Measurements from ENCODE around the gene VASN. TPM values are rescaled to one million over a fixed set of nuclear protein-coding genes. Genes with fewer than 3 reads are reported as not detected.
"Not testable (repeated sequence)": the region's sequence is repeated elsewhere in the genome, so short reads cannot be mapped to it uniquely, and the experiment has no call there.

Gene VASN
- total RNA-seq, 2 donors from 2014 or later = 0.11 to 0.29 TPM

DNA sequence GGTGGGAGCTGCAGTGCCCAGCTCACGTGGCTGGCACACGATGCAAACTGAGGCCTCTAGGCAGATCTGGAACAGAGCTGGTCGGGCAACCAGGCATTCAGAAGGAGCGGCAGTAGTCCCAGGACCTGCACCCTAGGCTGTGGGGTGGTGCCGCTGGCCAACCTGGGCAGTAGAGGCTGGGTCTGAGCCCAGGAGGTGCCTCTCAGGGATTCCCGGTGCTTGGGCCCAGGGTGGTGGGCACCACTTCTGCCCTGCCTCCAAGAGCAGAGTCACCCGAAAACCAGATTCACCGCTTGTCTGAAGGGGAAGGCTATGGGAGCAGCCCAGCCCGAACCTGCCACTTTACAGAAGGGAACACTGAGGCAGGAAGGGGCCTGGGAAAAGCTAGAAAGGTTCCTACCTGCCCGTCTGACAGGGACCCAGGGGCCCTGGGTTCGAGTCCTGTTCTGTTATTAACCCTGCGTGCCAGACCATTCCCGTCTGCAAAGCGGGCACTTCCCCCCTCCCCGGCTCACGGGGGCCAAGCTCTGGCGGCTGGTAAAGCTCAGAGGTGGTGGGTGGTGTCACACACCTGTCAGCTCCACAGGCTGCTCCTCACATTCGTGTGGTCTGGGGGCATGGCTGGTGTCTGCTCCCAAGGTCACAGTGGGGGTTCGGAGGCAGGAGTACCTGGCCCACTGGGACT, 38.9 kb upstream of the VASN start:
- H3K36me3 Mint-ChIP-seq (ENCODE audit: low read depth) = no peaks in the 10 kb centered on the region
- no peak overlapping the region for H3K27ac Mint-ChIP-seq
- H3K9me3 Mint-ChIP-seq = no peaks in the 10 kb centered on the region
- no peak for ATAC-seq (replicated peaks)
- H3K4me3 Mint-ChIP-seq = no peak overlapping the region
- H3K27me3 Mint-ChIP-seq = no peaks in the 10 kb centered on the region
- H3K4me1 Mint-ChIP-seq = no peaks in the 10 kb centered on the region

DNA sequence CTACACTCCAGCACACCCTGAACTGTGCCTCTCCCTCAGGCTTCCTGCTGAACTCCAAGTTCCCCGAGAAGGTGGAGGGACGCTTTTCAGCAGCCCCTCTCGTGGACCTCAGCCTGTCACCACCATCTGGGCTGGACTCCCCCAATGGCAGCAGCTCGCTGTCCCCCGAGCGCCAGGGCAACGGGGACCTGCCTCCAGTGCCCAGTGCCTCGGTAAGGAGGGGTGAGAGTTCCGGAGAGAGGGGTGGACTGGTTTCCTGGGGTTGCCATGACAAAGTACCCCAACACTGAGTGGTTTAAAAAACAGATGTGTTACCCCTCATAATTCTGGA, 38.4 kb upstream of the VASN start:
- Mint-ChIP-seq H3K36me3 (ENCODE audit: low read depth) (no peaks in the 10 kb centered on the region), H3K4me3 (no peak overlapping the region), H3K27me3 (no peaks in the 10 kb centered on the region), H3K27ac (no peak overlapping the region), H3K4me1 (no peaks in the 10 kb centered on the region), H3K9me3 (no peaks in the 10 kb centered on the region)
- no peak for ATAC-seq (replicated peaks)

GRCh38 chr16:4333714-4334113, 37.9 kb upstream of the VASN start:
- not testable (repeated sequence) for H3K4me3 Mint-ChIP-seq; ATAC-seq (replicated peaks); H3K9me3 Mint-ChIP-seq; H3K36me3 Mint-ChIP-seq (ENCODE audit: low read depth); H3K27ac Mint-ChIP-seq; H3K27me3 Mint-ChIP-seq; H3K4me1 Mint-ChIP-seq

- H3K36me3 Mint-ChIP-seq (ENCODE audit: low read depth) = peaks cover 7% of the 10 kb centered on the region
- no peaks in the 10 kb centered on the region for H3K4me1 Mint-ChIP-seq
- no peak overlapping the region for H3K27ac Mint-ChIP-seq
- H3K4me3 Mint-ChIP-seq = no peak overlapping the region
- ATAC-seq (replicated peaks) = no peak
- H3K27me3 Mint-ChIP-seq = no peaks in the 10 kb centered on the region
- no peaks in the 10 kb centered on the region for H3K9me3 Mint-ChIP-seq
These were observed 36.7 kb upstream of the VASN start for GRCh38 chr16:4334724-4335495.

- no peak for ATAC-seq (replicated peaks)
- peaks cover 7% of the 10 kb centered on the region for H3K36me3 Mint-ChIP-seq (ENCODE audit: low read depth)
- no peak overlapping the region for H3K4me3 Mint-ChIP-seq
- no peak overlapping the region for H3K27ac Mint-ChIP-seq
- no peaks in the 10 kb centered on the region for H3K9me3 Mint-ChIP-seq
- no peaks in the 10 kb centered on the region for H3K4me1 Mint-ChIP-seq
- no peaks in the 10 kb centered on the region for H3K27me3 Mint-ChIP-seq
These were observed 34.7 kb upstream of the VASN start for GRCh38 chr16:4336701-4337539.

- no peak overlapping the region for H3K4me3 Mint-ChIP-seq
- H3K27ac Mint-ChIP-seq = no peak overlapping the region
- peaks cover 7% of the 10 kb centered on the region for H3K36me3 Mint-ChIP-seq (ENCODE audit: low read depth)
- H3K4me1 Mint-ChIP-seq = no peaks in the 10 kb centered on the region
- no peak for ATAC-seq (replicated peaks)
- no peaks in the 10 kb centered on the region for H3K9me3 Mint-ChIP-seq
- H3K27me3 Mint-ChIP-seq = no peaks in the 10 kb centered on the region
These were observed 34.0 kb upstream of the VASN start for GRCh38 chr16:4337540-4338088.

GRCh38 chr16:4338125-4338582, 33.5 kb upstream of the VASN start:
- Mint-ChIP-seq H3K27me3 (no peaks in the 10 kb centered on the region), H3K4me1 (no peaks in the 10 kb centered on the region), H3K36me3 (ENCODE audit: low read depth) (peaks cover 7% of the 10 kb centered on the region), H3K9me3 (no peaks in the 10 kb centered on the region), H3K27ac (no peak overlapping the region), H3K4me3 (no peak overlapping the region)
- ATAC-seq (replicated peaks) = no peak

GRCh38 chr16:4338712-4339299, 32.8 kb upstream of the VASN start:
- H3K4me1 Mint-ChIP-seq = no peaks in the 10 kb centered on the region
- H3K36me3 Mint-ChIP-seq (ENCODE audit: low read depth) = peaks cover 7% of the 10 kb centered on the region
- H3K27me3 Mint-ChIP-seq = no peaks in the 10 kb centered on the region
- H3K4me3 Mint-ChIP-seq = no peak overlapping the region
- H3K27ac Mint-ChIP-seq = no peak overlapping the region
- no peaks in the 10 kb centered on the region for H3K9me3 Mint-ChIP-seq
- ATAC-seq (replicated peaks) = no peak

DNA sequence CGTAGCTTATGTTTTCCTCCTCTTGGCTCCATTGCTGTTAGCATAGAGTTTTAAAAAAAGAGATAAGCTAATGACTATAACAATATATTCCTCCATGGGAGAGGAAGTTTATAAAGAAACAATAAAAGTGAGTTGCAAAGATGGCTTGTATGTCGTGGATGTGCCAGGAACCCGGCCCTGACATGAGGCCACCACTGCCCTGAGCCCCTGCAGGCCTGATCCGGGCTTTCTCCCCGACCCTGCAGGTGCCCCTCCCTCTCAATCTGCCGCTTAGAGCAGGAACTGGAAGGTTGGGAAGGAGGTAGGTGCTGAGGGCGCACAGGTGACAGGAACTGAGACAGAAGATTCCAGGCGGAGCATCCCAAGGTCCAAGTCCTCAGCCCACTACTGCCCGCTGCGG, 32.2 kb upstream of the VASN start:
- H3K27me3 Mint-ChIP-seq = no peaks in the 10 kb centered on the region
- H3K27ac Mint-ChIP-seq = no peak overlapping the region
- no peak for ATAC-seq (replicated peaks)
- H3K9me3 Mint-ChIP-seq = no peaks in the 10 kb centered on the region
- H3K4me3 Mint-ChIP-seq = no peak overlapping the region
- H3K36me3 Mint-ChIP-seq (ENCODE audit: low read depth) = peaks cover 7% of the 10 kb centered on the region
- no peaks in the 10 kb centered on the region for H3K4me1 Mint-ChIP-seq

DNA sequence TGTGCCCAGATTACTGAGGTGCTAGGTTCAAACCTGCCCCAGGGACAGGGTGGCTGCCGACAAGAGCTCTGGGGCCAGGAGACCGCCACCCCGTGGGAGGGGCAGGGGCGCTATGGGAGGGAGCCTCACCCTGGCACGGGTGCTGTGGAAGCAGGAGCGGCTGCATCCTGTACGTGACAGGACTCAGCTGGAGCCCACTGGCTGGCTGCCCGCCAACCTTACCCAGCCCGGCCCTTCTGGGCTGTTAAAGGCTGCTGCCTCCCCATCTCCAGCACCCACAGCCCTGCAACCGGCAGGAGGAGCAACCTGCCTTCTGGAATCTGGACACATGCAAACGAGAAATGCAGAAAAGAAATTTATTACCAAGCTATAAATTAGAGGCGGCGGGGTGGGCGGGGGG, 31.7 kb upstream of the VASN start:
- no peak overlapping the region for H3K27ac Mint-ChIP-seq
- H3K4me1 Mint-ChIP-seq = no peaks in the 10 kb centered on the region
- H3K27me3 Mint-ChIP-seq = no peaks in the 10 kb centered on the region
- H3K36me3 Mint-ChIP-seq (ENCODE audit: low read depth) = peaks cover 7% of the 10 kb centered on the region
- H3K9me3 Mint-ChIP-seq = no peaks in the 10 kb centered on the region
- no peak overlapping the region for H3K4me3 Mint-ChIP-seq
- ATAC-seq (replicated peaks) = no peak

DNA sequence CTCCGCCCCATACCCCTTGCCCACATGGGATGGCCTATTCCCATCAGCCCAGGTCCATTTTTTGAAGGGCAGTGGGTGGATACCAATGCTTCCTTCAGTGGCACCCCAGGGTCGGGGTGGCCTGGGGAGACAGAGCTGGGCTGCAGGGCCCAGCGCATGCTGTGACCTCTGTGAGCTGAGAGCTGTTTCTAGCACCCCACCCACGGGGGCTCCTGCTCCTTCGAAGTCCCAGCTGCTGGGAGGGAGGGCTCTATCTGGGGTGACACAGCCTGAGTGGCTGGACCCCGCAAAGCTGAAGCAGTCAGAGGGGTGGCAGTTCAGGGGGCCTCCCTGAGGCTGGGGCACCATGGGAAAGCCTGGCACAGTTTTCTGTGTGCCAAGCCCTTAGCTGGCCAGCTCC, 31.2 kb upstream of the VASN start:
- Mint-ChIP-seq H3K27ac (no peak overlapping the region), H3K27me3 (no peaks in the 10 kb centered on the region), H3K9me3 (no peaks in the 10 kb centered on the region), H3K4me3 (no peak overlapping the region), H3K36me3 (ENCODE audit: low read depth) (peaks cover 7% of the 10 kb centered on the region), H3K4me1 (no peaks in the 10 kb centered on the region)
- ATAC-seq (replicated peaks) = no peak

- Mint-ChIP-seq H3K4me3 (no peak overlapping the region), H3K4me1 (no peaks in the 10 kb centered on the region)
These were observed 30.4 kb upstream of the VASN start for GRCh38 chr16:4341250-4341649.

DNA sequence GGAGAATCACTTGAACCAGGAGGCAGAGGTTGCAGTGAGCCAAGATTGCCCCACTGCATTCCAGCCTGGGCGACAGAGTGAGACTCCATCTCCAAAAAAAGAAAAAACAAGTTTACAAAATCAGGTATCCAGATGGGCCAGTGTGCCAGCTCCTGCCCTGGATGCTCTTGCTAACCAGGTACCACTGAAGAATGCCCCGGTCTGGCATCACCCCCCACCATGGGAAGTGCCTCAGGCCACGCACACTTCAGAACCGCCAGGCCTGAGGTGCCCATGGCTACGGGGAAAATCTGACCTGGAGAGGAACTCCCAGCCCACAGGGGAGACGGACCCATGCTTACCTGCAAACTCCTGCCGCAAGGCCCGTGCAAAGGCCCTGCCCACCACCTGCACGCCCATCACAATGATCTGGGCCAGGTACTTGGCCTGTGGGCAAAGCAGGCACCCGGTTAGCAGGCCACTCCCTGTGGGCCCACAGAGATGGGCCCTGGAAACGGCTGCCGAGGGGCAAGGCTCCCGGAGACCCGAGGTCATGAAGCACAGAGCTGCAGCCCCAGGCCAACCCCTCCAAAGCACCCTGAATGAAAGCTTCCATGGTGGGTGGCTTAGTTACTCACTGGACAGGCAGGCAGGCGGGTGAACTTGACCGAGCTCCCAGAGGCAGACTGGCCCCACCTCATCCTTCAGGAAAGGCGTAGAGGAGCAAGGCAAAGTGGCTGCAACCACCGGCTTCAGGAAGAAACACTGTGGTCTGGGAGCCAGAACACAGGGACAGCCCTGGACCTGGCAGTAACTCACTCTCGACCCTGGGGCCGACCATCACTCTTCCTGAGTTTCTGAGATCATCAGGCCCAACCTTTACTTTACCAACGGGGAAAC, 28.5 kb upstream of the VASN start:
- H3K4me3 Mint-ChIP-seq = no peak overlapping the region
- ATAC-seq (replicated peaks) = no peak
- no peak overlapping the region for H3K27ac Mint-ChIP-seq
- peaks cover 15% of the 10 kb centered on the region for H3K36me3 Mint-ChIP-seq (ENCODE audit: low read depth)
- no peaks in the 10 kb centered on the region for H3K4me1 Mint-ChIP-seq
- H3K9me3 Mint-ChIP-seq = no peaks in the 10 kb centered on the region
- H3K27me3 Mint-ChIP-seq = no peaks in the 10 kb centered on the region

More at GRCh38 chr16:4341250-4341649, 30.4 kb upstream of the VASN start:
- H3K27ac Mint-ChIP-seq = no peak overlapping the region
- H3K36me3 Mint-ChIP-seq (ENCODE audit: low read depth) = peaks cover 7% of the 10 kb centered on the region
- no peaks in the 10 kb centered on the region for H3K9me3 Mint-ChIP-seq
- no peak for ATAC-seq (replicated peaks)
- no peaks in the 10 kb centered on the region for H3K27me3 Mint-ChIP-seq

Measured in activated T-helper 17 cell treated with anti-CD3 and anti-CD28 coated beads, Interleukin-2, amount 50 U/mL, for 72 hours (primary cell).